ENCODE measurements around the gene AKAP6.

AKAP6 gene

GRCh38 chr14:32696325-32697091 lies 367.4 kb downstream of the AKAP6 start:
- H3K4me3 Mint-ChIP-seq, result no peak overlapping the region
- no peaks in the 10 kb centered on the region for H3K27me3 Mint-ChIP-seq (ENCODE audit: low read depth)
- H3K27ac Mint-ChIP-seq, result peak overlapping the region; percentile 51 to 72 (median 62)
- no peak for TF ChIP-seq CTCF (IDR thresholded peaks at IDR 0.05; ENCODE audit: unreplicated experiment in 3 of 3)
- no peaks in the 10 kb centered on the region for H3K36me3 Mint-ChIP-seq (ENCODE audit: low read depth)
- peaks cover 7% of the 10 kb centered on the region for H3K4me1 Mint-ChIP-seq
- no peaks in the 10 kb centered on the region for H3K9me3 Mint-ChIP-seq

DNA sequence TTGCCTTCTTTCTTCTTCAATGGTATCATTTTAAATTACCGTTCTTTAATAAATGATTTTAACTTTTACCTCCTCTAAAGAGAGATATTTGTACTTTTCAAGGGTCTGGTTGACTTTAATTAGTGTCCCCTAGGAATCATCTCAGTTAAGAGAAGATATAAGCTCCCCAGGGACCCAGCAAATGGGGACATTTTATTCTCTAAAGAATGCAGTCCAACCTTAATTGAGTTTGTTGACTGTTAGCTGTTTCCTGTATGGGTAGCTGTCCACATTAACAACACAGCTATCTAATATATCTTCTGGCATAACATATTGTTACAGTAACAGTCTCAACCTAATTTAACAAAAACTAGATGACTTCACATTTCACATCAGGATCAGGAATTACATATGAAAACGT lies 368.0 kb downstream of the AKAP6 start:
- Mint-ChIP-seq H3K27ac (peak overlapping the region in 1 of 3 experiments; percentile 72), H3K4me3 (no peak overlapping the region), H3K4me1 (peaks cover 7% of the 10 kb centered on the region), H3K36me3 (ENCODE audit: low read depth) (no peaks in the 10 kb centered on the region), H3K9me3 (no peaks in the 10 kb centered on the region), H3K27me3 (ENCODE audit: low read depth) (no peaks in the 10 kb centered on the region)
- TF ChIP-seq CTCF (IDR thresholded peaks at IDR 0.05; ENCODE audit: unreplicated experiment in 3 of 3), result no peak

DNA sequence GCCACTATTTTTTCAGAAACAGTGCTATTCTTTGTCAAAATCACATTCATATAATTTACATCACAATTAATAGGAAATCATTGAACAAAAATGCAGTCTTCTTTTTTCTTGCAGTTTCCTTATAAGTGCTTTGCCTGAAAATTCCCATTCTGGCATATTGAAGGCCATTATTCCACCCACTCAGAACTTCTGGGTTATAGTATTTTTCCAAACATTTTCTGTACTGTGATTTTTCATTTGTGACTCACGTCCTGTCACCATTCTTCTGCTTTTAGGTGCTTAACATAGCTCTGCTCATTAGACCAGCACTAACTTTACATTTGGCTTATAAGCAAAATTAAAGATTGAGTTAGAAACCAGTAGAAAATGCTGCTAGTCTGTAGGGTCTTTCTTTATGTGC lies 368.6 kb downstream of the AKAP6 start:
- Mint-ChIP-seq H3K36me3 (ENCODE audit: low read depth) (no peaks in the 10 kb centered on the region), H3K27me3 (ENCODE audit: low read depth) (no peaks in the 10 kb centered on the region), H3K4me1 (peaks cover 9% of the 10 kb centered on the region), H3K9me3 (no peaks in the 10 kb centered on the region), H3K27ac (peak overlapping the region in 1 of 3 experiments; percentile 72), H3K4me3 (no peak overlapping the region)
- no peak for TF ChIP-seq CTCF (IDR thresholded peaks at IDR 0.05; ENCODE audit: unreplicated experiment in 3 of 3)

GRCh38 chr14:32698831-32699230 lies 369.7 kb downstream of the AKAP6 start:
- no peaks in the 10 kb centered on the region for H3K27me3 Mint-ChIP-seq (ENCODE audit: low read depth)
- H3K27ac Mint-ChIP-seq, result no peak overlapping the region
- H3K4me3 Mint-ChIP-seq, result no peak overlapping the region
- H3K36me3 Mint-ChIP-seq (ENCODE audit: low read depth), result no peaks in the 10 kb centered on the region
- no peaks in the 10 kb centered on the region for H3K9me3 Mint-ChIP-seq
- TF ChIP-seq CTCF (IDR thresholded peaks at IDR 0.05; ENCODE audit: unreplicated experiment in 3 of 3), result no peak
- peaks cover 14% of the 10 kb centered on the region for H3K4me1 Mint-ChIP-seq

GRCh38 chr14:32701475-32701874 lies 372.4 kb downstream of the AKAP6 start:
- Mint-ChIP-seq H3K27ac (peak overlapping the region in 2 of 3 experiments; percentile 48 to 94), H3K27me3 (ENCODE audit: low read depth) (no peaks in the 10 kb centered on the region), H3K36me3 (ENCODE audit: low read depth) (no peaks in the 10 kb centered on the region), H3K4me3 (no peak overlapping the region), H3K9me3 (no peaks in the 10 kb centered on the region), H3K4me1 (peaks cover 15% of the 10 kb centered on the region)
- TF ChIP-seq CTCF (IDR thresholded peaks at IDR 0.05; ENCODE audit: unreplicated experiment in 3 of 3), result no peak

- H3K9me3 Mint-ChIP-seq, result no peaks in the 10 kb centered on the region
- no peak overlapping the region for H3K4me3 Mint-ChIP-seq
Observed at GRCh38 chr14:32702088-32702487, 373.0 kb downstream of the AKAP6 start.

More at GRCh38 chr14:32702088-32702487, 373.0 kb downstream of the AKAP6 start:
- H3K4me1 Mint-ChIP-seq, result peaks cover 20% of the 10 kb centered on the region
- no peak for TF ChIP-seq CTCF (IDR thresholded peaks at IDR 0.05; ENCODE audit: unreplicated experiment in 3 of 3)
- H3K27ac Mint-ChIP-seq, result peak overlapping the region; percentile 94 to 97 (median 95)
- H3K36me3 Mint-ChIP-seq (ENCODE audit: low read depth), result no peaks in the 10 kb centered on the region
- H3K27me3 Mint-ChIP-seq (ENCODE audit: low read depth), result no peaks in the 10 kb centered on the region
